ENCODE measurements around the gene ARMC3. TPM values are rescaled to one million over a fixed set of nuclear protein-coding genes. Genes with fewer than 3 reads are reported as not detected.
A peak's percentile ranks its signal among the peaks of the same experiment; 100 is the strongest.
"Not testable (repeated sequence)": the region's sequence is repeated elsewhere in the genome, so short reads cannot be mapped to it uniquely, and the experiment has no call there.

The ARMC3 gene
- total RNA-seq, 1 donor from 2014 or later, result not detected

DNA sequence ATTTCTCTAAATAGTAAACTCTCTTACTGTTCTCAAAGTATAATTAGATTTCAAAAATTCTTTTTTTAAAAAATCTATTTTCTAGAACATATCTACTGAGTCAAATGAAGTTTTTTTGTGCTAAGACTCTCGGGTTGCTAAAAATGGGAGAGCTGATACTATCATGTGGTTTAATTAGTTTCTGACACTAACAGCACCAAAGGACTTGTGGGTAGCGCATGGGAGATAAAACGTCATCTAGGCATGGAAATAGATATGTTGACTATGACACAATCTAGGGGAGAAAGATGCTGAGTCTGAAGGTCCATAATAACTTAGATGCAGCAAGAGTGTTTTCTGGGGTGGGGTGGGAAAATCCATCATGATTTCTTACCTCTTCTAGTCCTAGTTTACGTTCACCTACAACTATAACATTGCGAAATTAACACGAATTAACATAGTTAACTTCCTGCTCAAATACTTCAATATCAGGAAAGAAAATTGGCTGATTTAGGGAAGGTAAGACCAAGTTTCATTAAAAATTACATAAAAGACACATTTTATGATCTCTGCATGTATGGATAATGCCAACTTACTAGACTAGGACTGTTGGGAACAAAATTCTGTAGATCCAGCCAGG lies 14.3 kb upstream of the ARMC3 start:
- peaks cover 17% of the 10 kb centered on the region for H3K9me3 ChIP-seq (replicated peaks)
- intact Hi-C loops (cut with micrococcal nuclease), result no loop called here
- DNase-seq, result no peak
- no peaks in the 10 kb centered on the region for H3K27me3 ChIP-seq (ENCODE audit: low read depth)
- H3K4me1 ChIP-seq, result peaks cover 13% of the 10 kb centered on the region
- TF ChIP-seq, protein P1, sequence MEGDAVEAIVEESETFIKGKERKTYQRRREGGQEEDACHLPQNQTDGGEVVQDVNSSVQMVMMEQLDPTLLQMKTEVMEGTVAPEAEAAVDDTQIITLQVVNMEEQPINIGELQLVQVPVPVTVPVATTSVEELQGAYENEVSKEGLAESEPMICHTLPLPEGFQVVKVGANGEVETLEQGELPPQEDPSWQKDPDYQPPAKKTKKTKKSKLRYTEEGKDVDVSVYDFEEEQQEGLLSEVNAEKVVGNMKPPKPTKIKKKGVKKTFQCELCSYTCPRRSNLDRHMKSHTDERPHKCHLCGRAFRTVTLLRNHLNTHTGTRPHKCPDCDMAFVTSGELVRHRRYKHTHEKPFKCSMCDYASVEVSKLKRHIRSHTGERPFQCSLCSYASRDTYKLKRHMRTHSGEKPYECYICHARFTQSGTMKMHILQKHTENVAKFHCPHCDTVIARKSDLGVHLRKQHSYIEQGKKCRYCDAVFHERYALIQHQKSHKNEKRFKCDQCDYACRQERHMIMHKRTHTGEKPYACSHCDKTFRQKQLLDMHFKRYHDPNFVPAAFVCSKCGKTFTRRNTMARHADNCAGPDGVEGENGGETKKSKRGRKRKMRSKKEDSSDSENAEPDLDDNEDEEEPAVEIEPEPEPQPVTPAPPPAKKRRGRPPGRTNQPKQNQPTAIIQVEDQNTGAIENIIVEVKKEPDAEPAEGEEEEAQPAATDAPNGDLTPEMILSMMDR (IDR thresholded peaks at IDR 0.05; ENCODE audit: borderline replicate concordance), result no peak
- H3K4me3 ChIP-seq, result no peak overlapping the region
- H3K36me3 ChIP-seq, result no peaks in the 10 kb centered on the region
- H3K27ac ChIP-seq (replicated peaks), result no peak overlapping the region

DNA sequence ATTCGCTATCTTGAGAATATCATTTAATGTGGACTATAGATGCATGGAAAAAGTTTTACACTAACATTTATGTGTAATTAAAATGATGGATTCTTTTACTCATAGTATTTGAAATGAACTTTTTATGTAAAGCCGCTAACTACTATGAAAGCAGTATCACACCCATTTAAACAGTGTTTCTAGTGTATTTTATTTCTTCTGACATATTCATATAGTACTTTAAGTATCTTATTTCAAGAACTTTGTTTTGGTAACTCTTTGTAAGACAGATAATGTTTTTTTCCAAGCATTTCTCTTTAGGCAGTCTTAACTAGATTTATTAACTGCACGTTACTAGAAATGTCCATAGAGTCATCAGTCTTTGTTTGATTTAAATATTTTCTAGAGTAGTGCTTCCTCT lies 12.5 kb upstream of the ARMC3 start:
- no peak for DNase-seq
- TF ChIP-seq, protein P1 (IDR thresholded peaks at IDR 0.05; ENCODE audit: borderline replicate concordance), result no peak
- H3K36me3 ChIP-seq, result no peaks in the 10 kb centered on the region
- peaks cover 8% of the 10 kb centered on the region for H3K9me3 ChIP-seq (replicated peaks)
- no peaks in the 10 kb centered on the region for H3K27me3 ChIP-seq (ENCODE audit: low read depth)
- H3K27ac ChIP-seq (replicated peaks), result no peak overlapping the region
- intact Hi-C loops (cut with micrococcal nuclease), result no loop called here
- peaks cover 13% of the 10 kb centered on the region for H3K4me1 ChIP-seq
- H3K4me3 ChIP-seq, result no peak overlapping the region

DNA sequence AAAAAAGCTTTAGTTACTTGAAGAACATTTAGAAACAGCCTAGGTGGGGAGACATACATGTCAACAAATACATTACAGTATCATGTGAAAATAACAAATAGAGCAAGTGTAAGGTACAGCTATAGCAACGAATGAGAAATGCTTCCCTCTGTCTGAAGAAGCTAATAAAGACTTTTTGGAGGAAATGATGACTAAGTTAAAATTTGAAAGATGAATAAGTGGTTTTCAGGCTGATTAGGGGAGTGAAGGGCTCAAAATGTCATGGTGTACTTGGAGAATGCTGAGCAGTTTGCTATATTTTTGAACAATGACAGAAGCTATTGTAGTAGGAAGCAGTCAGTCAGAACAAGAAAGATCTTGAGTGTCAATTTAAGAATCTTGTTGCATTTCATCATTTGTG lies 2.8 kb upstream of the ARMC3 start:
- peaks cover 11% of the 10 kb centered on the region for H3K4me1 ChIP-seq
- no peak overlapping the region for H3K27ac ChIP-seq (replicated peaks)
- H3K9me3 ChIP-seq (replicated peaks), result peaks cover 9% of the 10 kb centered on the region
- H3K27me3 ChIP-seq (ENCODE audit: low read depth), result peaks cover 24% of the 10 kb centered on the region
- intact Hi-C loops (cut with micrococcal nuclease), result no loop called here
- H3K36me3 ChIP-seq, result no peaks in the 10 kb centered on the region
- H3K4me3 ChIP-seq, result no peak overlapping the region
- TF ChIP-seq, protein P1 (IDR thresholded peaks at IDR 0.05; ENCODE audit: borderline replicate concordance), result no peak
- no peak for DNase-seq

DNA sequence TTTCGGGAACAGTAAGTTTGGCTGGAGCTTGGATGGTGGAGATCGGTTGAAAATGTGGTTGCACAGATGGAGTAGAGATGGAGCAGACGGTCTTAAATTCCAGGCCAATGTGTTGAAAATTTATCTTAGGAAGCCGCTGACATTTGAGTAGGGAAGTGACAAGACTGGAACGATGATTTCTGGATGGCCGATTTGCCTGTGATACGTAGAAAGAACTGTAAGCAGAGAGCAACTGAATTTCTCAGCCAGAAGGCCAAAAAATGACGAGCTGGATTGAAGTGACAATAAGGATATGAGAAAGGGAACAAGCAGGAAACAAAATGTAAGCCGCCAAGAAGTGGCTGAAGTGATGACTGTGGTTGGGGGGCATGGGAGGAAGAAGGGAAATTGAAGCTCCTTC lies 687 bp upstream of the ARMC3 start:
- TF ChIP-seq, protein P1 (IDR thresholded peaks at IDR 0.05; ENCODE audit: borderline replicate concordance), result no peak
- DNase-seq, result no peak
- intact Hi-C loops (cut with micrococcal nuclease), result no loop called here
- Histone ChIP-seq H3K36me3 (no peaks in the 10 kb centered on the region), H3K27me3 (ENCODE audit: low read depth) (peaks cover 24% of the 10 kb centered on the region), H3K4me3 (peak overlapping the region; percentile 62), H3K27ac (replicated peaks) (no peak overlapping the region), H3K4me1 (peaks cover 16% of the 10 kb centered on the region), H3K9me3 (replicated peaks) (peaks cover 5% of the 10 kb centered on the region)

DNA sequence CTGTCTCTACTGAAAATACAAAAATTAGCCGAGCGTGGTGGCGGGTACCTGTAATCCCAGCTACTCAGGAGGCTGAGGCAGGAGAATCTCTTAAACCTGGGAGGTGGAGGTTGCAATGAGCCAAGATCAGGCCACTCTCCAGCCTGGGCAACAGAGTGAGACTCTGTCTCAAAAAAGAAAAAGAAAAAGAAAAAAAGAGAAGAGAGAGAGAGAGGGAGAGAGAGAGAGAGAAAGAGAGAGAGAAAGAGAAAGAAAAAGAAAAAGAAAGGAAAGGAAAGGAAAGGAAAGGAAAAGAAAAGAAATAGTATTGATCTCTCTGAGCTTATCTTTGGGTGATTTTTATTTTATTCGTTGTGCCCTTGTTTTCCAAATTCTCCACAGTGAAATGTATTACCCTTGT lies 1.2 kb downstream of the ARMC3 start:
- H3K4me3 ChIP-seq; intact Hi-C loops (cut with micrococcal nuclease): not testable (repeated sequence)
- H3K27me3 ChIP-seq (ENCODE audit: low read depth), result peaks cover 23% of the 10 kb centered on the region

DNA sequence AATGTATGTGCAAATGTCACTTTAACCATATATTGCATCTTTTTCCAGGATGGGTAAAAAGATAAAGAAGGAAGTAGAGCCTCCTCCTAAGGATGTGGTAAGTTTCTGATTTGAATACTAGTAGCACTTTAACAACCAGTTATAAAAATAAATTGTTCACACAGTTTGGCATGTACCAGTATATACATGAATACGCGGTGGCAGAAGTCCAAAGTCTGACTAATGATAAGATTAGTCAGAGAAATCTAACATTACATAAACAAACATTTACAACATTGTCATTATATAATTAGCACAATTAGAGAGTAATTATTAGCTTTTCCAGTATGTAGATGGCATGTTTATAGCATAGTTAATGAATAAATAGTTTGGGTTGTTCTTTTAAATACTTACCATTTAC lies 4.1 kb downstream of the ARMC3 start:
- H3K9me3 ChIP-seq (replicated peaks), result no peaks in the 10 kb centered on the region
- peaks cover 8% of the 10 kb centered on the region for H3K27me3 ChIP-seq (ENCODE audit: low read depth)
- H3K4me1 ChIP-seq, result peaks cover 18% of the 10 kb centered on the region
- TF ChIP-seq, protein P1 (IDR thresholded peaks at IDR 0.05; ENCODE audit: borderline replicate concordance), result no peak
- no peak overlapping the region for H3K27ac ChIP-seq (replicated peaks)
- H3K36me3 ChIP-seq, result no peaks in the 10 kb centered on the region
- DNase-seq, result no peak
- H3K4me3 ChIP-seq, result no peak overlapping the region
- intact Hi-C loops (cut with micrococcal nuclease), result no loop called here

More for the DNA sequence above, 1.2 kb downstream of the ARMC3 start:
- not testable (repeated sequence) for H3K36me3 ChIP-seq; DNase-seq; H3K9me3 ChIP-seq (replicated peaks); H3K27ac ChIP-seq (replicated peaks)
- H3K4me1 ChIP-seq, result peaks cover 18% of the 10 kb centered on the region

Data from left ventricle myocardium inferior (tissue), 1 donor.